NCI-H2107 (cell line): ENCODE results near the gene ELP5.

Source experiments
- DNase-seq: peaks from one replicate; lab custom pipeline; 2025; lab: John Stamatoyannopoulos, UW

Gene ELP5

DNA sequence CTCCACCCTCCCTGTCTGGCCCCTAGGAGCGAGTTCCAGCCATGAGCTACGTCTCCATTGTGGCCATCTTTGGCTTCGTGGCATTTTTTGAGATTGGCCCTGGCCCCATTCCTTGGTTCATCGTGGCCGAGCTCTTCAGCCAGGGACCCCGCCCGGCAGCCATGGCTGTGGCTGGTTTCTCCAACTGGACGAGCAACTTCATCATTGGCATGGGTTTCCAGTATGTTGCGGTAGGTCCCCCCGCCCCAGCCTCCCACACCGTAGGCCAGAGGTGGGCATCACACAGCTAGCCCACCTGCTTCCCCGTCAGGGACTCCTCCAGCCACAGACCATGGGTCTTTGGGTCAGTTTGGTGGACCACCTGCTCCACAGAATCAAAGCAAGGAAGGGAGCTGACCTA lies 33.7 kb downstream of the ELP5 start:
- DNase-seq: no peak

DNA sequence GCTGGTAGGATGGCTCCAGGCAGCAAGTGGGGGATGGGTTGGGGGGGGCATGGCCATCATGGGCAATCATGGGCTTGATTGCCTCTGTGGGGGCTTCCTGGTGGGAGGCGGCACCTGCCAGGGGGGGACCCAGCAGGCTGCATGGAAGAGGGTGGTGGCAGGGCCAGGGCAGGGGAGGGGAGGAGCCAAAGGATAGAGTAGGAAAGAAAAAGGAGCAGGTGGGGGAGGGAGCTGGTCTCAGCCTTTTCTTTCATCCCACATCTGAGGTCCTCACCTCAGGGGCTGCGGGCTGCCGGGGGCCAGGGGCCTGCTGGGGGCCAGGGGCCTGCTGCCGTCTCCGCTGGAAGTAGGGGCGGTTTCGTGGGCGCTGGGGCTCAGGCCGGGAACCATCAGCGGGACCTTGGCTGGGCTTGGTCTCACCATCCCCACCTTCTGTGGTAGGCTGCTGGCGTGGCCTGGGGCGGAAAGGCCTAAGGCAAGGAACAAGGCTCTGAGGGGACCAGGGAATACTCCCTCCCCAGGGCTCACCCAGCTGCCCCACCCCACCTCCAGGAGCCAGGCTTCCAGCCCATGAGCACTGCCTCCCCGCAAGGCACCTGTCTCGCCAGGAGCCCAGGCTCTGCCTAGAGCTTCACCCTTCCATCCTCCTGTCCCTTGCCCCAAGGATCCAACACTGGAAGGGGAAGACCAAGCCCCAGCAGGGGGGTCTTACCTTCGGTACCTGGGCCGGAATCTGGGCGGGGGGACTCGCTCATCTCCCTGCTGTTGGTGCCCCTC lies 37.4 kb downstream of the ELP5 start:
- DNase-seq: no peak

DNA sequence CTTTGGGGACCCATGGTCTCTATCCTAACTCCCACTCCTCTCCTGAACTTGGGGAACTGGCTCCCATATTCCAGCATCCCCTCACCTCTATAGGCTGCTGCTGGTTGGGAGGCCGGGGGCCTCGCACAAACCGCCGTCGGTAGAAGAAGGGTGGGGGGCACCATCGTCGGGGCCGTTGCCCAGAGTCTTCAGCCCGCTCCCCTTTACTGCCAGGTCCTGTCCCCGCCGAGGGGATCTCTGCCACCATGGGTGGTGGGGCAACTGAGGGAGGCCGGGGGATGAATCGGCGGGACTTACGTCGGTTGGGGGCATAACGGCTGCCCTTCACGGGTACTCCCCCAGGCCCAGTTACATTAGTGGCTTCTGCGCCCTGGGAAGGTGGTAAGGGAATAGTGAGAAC lies 38.2 kb downstream of the ELP5 start:
- DNase-seq: no peak

DNA sequence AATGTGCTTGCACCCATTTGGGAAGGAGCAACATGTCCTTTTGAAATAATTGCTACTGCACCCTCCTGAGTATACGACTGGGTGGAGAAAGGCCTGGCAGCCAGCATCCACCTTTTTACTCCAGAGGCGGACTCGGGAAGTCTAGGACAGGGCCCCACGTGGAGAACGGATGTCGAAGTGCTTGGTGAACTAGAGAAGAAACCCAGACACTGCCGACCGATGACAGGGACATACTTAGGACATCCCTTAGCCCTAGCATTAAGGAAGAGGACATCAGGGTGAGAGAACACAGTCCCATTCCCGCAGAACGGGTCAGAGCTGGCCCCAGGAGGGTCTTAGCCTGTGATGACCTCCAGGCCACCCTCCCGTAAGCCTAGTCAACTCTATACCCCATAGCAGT lies 38.7 kb downstream of the ELP5 start:
- no peak for DNase-seq

DNA sequence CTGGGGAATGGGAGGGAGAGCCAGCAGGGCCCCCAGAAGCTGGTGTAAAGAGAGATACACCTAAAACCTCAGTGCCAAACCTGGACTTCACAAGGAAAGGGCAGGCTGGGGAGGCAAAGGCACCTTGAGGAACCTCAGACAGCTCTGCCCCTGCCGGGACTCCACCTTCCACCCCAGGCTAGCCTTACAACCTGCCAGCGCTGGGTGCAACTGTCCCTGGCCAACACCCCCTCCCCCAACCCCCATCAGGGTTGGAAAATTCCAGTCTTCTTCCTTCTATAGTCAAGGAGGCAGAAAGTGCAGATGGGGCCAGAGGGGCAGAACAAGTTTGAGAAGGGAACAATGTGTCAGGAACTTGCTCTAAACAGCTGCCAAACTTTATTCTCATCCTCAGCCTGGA lies 40.2 kb downstream of the ELP5 start:
- DNase-seq: no peak

DNA sequence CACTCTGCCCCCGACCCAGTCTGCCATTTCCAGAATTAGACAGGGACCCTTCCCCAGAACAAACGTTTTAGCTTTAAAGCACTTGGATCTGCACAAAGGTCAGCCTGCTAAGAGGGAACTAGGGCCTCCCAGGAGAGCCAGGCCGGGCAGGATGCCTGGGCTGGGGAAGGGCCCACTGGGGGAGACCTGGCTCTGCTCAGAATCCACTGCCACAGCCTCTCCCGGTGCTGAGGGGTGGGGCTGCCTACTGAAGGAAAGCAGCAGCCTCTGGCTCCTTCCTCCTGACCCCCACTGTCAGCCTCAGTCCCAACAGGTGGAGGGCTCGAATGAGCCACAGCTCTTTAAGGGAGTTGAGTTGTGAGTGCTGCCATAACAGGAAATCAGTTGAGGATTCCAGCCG lies 40.7 kb downstream of the ELP5 start:
- no peak for DNase-seq

DNA sequence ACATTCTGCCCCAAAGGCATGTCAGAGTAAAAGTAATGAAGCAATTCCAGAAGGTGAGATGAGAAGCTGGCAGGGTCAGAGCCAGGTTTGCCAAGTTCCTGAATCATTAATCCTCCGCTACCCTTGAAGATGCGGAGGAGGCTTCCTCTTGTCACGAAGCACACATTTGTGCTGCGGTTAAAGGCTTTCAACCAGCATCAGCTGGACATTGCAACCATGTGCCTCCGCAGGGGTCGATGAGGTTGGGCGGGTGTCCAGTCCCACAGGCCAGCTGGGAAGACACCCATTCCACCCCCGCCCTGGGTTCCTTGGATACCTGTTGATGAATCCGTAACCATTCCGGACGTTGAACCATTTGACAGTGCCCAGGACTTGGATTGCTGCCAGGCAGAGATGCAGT lies 41.1 kb downstream of the ELP5 start:
- no peak for DNase-seq

DNA sequence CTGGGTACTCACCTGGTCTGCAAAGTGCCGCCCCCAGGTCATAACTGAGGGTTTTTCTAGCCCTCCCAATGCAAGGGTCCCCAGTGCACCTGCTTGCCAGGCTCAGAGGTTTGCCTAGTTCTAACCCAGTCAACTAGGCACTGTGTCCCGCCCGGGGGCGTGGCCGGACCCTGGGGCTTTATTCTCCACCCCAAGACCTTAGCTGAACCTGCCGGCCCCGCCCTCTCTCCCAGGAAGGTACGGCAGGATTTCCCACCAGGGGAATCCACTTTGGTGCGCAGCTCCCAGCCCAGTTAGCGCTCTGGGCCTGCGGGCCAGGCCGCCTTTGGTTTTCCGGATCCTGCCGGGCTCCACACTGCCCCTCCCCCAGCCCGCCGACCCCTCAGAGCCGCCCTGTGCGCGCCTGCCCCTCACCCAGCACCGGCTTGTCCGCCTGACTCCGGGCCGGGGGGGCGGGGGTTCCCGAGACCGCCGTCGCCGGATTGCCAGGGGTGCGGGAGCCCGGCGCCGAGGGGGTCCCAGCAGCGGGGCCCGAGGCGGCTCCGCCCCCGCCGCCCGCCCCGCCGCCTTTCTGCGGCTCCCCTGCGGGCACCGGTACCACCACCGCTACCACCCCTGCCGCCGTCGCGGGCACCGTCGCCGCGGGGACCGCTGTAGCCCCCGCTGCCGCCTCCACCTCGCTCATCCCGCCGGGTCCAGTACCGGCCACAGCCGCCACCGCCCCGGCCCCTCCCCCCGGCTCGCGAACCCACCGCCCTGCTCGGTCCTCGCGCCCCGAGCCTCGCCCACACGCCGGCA lies 42.0 kb downstream of the ELP5 start:
- no peak for DNase-seq

DNA sequence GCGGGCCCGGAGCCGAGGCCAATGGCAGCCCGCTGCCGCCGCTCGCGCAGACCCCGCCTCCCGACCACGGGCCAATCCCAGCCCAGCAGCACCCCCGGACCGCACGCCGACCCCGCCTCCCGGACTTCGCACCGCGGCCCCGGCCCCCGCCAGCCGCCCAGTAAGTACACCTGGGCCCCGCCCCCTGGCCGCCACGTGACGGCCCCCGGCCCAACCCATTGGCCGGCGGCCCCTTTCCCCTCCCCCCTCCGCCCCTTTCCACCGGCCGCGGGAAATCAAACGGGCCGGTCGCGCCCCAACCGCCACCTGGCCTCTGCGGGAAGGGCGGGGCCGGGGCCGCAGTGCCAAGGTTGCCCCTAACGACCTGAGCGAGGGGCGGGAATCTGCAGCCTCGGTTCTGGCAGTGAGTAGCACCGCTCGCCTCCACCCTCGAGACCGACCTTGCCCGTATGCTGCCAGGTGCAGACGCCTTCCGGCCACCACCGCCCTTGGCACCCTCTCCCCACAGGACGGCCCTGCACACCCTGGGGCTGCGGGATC lies 42.7 kb downstream of the ELP5 start, which contains the start of gene YBX2:
Gene YBX2, minus strand, starts transcription at position 26 of the 540 bp plus-strand sequence. CDS start 139 bp downstream, outside the sequence.
- peak; percentile 5 for DNase-seq

DNA sequence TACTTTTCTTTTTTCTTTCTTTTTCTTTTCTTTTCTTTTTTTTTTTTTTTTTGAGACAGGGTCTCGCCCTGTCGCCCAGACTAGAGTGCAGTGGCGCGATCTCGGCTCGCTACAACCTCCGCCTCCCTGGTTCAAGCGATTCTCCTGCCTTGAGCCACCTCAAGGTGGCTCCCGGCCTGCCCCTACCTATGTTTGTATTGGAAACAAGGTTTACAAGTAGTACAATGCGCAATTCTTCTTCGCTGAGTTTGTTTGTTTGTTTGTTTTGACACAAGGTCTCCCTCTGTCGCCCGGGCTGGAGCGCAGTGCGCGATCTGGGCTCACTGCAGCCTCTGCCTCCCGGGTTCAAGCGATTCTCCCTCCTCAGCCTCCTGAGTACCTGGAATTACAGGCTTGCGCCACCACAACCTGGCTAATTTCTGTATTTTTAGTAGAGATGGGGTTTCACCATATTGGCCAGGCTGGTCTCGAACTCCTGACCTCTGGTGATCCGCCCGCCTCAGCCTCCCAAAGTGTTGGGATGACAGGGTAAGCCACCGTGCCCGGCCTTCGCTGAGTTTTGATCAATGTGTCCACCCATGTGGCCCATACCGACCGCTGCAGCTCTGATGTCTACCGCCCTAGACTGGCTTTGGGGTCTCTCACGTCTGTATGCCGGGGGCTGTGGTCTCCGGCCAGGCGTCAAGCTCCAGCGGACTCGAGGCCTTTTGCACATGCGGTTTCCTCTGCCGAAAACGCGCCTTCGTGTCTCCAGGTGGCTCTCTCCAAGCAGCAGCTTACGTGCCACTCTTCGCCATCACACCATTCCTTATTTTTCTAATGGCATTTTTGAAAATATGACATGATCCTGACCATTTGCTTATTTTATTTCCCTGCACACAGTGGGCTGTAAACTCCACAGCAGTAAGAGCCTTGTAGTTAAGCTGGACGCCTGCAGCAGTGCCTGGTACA lies 43.5 kb downstream of the ELP5 start:
- DNase-seq: no peak

DNA sequence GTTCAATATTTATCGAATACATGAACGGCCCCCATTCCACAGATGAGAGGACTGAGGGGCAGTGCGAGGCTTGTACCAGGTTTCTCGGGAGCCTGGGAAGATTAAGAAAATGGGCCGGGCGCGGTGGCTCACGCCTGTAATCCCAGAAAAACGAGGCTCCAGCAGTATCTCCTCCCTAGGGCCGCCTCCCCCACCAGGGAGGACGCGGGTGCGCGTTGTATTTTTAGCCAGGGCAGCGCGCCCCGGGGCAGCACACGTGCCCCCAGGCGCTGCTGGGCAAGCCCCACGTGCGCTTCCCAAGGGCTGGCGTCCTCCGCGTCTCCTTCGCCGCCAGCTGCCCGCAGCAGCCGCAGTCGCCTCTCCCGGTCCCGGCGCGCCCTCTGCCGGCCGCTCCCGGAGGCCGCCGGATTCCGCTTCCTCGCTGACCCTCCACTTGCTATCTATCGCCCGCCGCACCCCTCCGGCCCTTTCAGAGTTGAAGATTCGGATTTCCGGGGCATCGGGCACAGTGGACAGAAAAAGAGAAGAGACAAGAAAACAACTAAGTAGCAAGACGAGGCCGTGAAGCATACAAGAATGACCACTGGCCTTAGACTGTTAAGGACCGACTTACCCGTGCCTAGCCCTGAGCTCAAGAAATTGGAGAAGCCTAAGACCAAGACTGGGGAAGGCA lies 44.3 kb downstream of the ELP5 start:
- DNase-seq: peak; percentile 45

DNA sequence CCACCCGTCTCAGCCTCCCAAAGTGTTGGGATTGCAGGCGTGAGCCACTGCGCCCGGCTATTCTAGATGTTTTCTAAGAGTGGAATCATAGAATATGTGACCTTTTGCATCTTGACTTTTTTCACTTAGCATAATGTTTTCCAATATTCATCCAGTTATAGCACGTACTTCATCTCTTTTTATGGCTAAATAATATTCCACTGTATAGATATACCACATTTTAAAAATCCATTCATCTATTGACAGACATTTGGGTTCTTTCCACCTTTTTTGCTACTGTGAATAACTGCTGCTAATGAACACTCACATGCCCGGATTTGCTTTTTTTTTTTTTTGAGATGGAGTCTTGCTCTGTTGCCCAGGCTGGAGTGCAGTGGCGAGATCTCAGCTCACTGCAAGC lies 52.2 kb downstream of the ELP5 start:
- no peak for DNase-seq

DNA sequence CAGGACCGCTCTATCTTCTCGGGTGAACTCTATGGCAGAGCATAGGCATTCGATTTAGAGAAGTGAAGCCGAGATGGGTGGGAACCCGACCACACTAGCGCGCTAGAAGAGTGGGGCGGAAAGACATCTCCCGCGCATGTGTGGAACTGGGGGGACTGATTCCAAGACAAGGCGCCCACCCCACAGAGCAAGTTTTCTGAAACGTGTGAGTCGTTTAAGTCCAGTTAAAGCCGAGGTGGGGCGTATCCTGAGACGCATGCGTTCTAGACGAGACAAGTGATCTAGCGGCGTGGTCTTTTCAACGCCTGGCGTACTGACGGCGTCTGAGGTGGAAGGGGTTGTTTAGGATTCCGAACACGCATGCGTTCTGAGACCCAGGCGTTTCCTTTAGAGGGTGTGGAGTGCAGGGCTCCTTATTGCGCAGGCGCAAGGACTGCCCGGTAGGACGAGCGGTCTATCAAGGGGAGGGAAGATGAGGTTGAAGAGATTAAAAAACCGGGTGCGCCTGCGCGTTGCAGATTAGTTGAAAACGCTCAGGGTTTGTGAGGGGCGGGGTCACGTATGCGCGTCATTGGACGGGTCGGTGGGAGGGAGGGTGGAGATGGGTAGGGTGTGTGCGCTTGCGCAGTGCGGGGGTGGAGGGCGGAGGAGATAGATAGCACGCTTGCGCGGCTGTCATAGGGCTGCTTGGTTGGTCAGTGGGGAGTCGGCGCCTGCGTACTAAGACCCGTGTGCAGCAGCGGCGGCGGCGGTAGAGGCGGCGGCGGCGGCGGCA lies 55.1 kb downstream of the ELP5 start, which contains the start of gene EIF5A:
Gene EIF5A, plus strand, starts transcription at position 718 of the 775 bp plus-strand sequence. CDS start 2,008 bp downstream, outside the sequence.
- peak; percentile 95 for DNase-seq

DNA sequence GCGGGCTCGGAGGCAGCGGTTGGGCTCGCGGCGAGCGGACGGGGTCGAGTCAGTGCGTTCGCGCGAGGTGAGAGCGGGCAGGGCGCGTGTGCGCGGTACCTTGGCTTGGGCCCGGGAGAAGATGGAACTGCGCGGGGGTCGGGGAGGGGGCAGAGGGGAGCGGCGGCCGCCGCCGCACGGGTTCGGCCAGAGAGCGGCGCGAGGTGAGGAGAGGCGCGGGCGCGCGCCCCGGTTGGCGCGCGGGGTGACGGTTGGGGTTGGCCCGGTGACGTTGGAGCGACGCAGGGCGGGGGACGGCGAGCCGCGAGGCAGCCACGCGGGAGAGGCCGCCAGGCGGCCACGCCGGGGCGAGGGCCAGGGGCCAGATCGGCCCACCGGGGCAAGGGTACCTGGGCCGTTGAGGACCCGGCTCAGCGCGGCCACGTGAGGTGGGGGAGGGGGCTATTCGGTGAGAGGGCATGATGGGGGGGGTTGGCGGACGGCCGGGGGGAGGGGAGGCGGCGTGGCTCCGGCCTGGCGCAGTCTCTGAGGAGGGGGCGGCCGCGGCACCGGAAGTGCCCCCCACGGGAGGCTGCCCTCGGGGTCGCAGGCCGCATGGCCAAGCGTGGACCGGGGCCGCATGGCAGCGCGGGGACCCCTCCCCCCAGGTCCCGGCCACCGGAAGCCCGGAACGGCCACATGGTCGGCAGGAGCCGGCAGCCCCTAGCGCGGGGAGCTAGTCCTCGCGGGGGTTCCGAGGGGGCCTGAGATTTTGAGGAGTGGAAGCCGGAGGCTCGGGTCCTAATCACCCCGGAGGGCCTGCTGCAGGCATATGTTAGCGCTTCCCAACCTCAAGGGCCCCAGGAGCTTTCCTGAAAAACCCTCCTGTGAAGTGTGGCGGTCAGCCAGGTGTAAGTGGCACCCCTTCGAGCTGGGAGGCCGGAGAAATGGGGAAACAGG lies 55.9 kb downstream of the ELP5 start:
- no peak for DNase-seq

DNA sequence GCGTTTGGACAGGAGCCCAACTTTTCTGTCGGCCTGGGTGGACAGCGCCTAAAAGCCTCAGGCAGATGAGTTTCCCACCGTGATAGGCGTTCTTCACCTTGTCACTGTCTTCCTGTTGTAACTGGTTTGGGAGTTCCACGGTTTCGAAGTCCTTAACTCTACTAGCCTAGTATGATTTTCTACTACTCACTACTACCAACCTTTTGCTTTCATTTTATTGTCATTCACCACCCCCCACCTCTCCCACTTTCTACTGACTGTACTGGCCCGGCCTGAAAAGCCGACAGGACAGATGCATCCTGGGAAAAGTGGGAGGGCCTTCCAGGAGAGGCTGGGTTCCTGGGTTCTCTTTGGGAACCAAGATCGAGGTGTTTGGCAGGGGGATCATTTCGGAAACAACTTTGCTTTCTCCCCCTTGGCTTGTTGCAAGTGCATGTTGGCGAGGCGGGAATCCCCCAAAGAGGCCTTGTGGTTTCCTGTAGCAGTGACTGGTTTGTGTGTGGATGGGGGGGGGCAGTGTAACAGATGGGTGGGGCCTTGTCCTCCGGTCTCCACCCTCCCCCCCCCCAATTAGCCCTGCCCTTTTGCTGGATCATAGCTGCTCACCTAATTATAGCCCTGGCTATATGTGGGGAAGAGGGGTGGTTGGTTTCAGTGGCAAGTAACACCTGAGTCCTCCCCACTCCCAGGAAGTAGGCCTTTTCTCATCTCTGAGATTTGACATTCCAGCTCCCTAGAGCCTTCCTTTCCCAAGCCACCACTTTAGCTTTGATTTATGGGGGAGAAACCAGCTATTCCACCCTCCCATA lies 56.8 kb downstream of the ELP5 start:
- peak; percentile 28 for DNase-seq
